Panc1 (cell line): Measurements from ENCODE around the gene CMTM6. TPM values are rescaled to one million over a fixed set of nuclear protein-coding genes. Genes with fewer than 3 reads are reported as not detected.

ENCODE experiments used
- ATAC-seq: fragments of 200-7000 bp; cut with Tn5 transposase; 2 replicates; pipeline ENCODE4 v1.9.1; 2020; ENCODE audit warnings: mild to moderate bottlenecking, moderate library complexity
- BruUV-seq: library from RNA; stranded (reverse); fragments of 400-500 nt; replicated peaks from 2 replicates; lab custom pipeline; 2021; lab: Mats Ljungman, UMichigan
- CTCF ChIA-PET: fragments of 300-600 bp; sonication (Branson Sonifier 250); formaldehyde crosslinking; loops from one replicate; lab custom pipeline; 2022; ENCODE audit warnings: antibody characterized with exemption; lab: Charles Lee
- POLR2A ChIA-PET: fragments of 300-600 bp; sonication (Branson Sonifier 250); formaldehyde crosslinking; loops from one replicate; lab custom pipeline; 2022; ENCODE audit warnings: antibody characterized with exemption; lab: Charles Lee
- DNase-seq: peaks from one replicate; pipeline ENCODE4 v3.0.0-alpha.2; 2010; ENCODE audit warnings: low read depth, low spot score
- H3K27ac ChIP-seq: 2 replicates; pipeline ENCODE4 v1.5.1; 2011; ENCODE audit warnings: mild to moderate bottlenecking, low read length, inconsistent platforms
- H3K27me3 ChIP-seq: fragments of 200-500 bp; sonication (Bioruptor generic); 2 replicates; pipeline ENCODE4 v1.6.0; 2014; ENCODE audit warnings: low read length, inconsistent platforms; ENCODE audit not compliant: control insufficient read depth, insufficient read depth
- H3K36me3 ChIP-seq: fragments of 200-500 bp; sonication (Bioruptor generic); 2 replicates; pipeline ENCODE4 v1.5.1; 2014; ENCODE audit warnings: inconsistent platforms, mild to moderate bottlenecking, low read length, moderate library complexity; ENCODE audit not compliant: control insufficient read depth, insufficient read depth
- H3K4me1 ChIP-seq: 2 replicates; pipeline ENCODE4 v1.5.1; 2011; ENCODE audit warnings: inconsistent platforms, mild to moderate bottlenecking, low read length, moderate library complexity; ENCODE audit not compliant: control insufficient read depth, insufficient read depth
- H3K4me3 ChIP-seq, 2 experiments: 2 replicates each; pipeline ENCODE4 v1.5.1; 2011 to 2012; ENCODE audit warnings: low read depth in 2 of 2, low read length in 2 of 2, mild to moderate bottlenecking in 2 of 2, inconsistent platforms in 1 of 2, moderate library complexity in 1 of 2
- H3K9me3 ChIP-seq: fragments of 200-500 bp; sonication (Bioruptor generic); 2 replicates; pipeline ENCODE4 v1.5.1; 2014; ENCODE audit warnings: low read depth, mild to moderate bottlenecking, inconsistent platforms, low read length, moderate library complexity; ENCODE audit not compliant: control insufficient read depth, insufficient read depth
- CTCF ChIP-seq: fragments of 450-650 bp; IDR thresholded peaks from 2 replicates; pipeline ENCODE4 v1.5.1; 2017; ENCODE audit warnings: mild to moderate bottlenecking
- POLR2AphosphoS5 ChIP-seq: IDR thresholded peaks from 2 replicates; pipeline ENCODE4 v1.6.1; 2012; ENCODE audit warnings: mild to moderate bottlenecking, low read depth, low read length, moderate library complexity
- REST ChIP-seq, 2 experiments: IDR thresholded peaks; 2 replicates each; pipeline ENCODE4 v1.6.1; 2011 to 2012; ENCODE audit warnings: low read depth in 2 of 2, control low read depth in 1 of 2, low read length in 1 of 2, mild to moderate bottlenecking in 1 of 2, moderate library complexity in 1 of 2; ENCODE audit not compliant: insufficient read depth in 1 of 2
- SIN3A ChIP-seq: IDR thresholded peaks from 2 replicates; pipeline ENCODE4 v1.6.1; 2012; ENCODE audit warnings: low read depth, mild to moderate bottlenecking, low read length, moderate library complexity, borderline replicate concordance; ENCODE audit not compliant: insufficient read depth
- TCF7L2 ChIP-seq: IDR thresholded peaks from 2 replicates; pipeline ENCODE4 v1.6.1; 2011; ENCODE audit warnings: mild to moderate bottlenecking, low read depth, low read length, inconsistent platforms
- in situ Hi-C: cut with HindIII; loops from 2 replicates; pipeline ENCODE4 v1.10.0; 2016; ENCODE audit warnings: low sequenced_read_pairs, low pct_unique_long_range_greater_than_20kb
- intact Hi-C: fragments of 100-400 bp; cut with micrococcal nuclease; formaldehyde crosslinking; loops from one replicate; pipeline ENCODE4 v1.10.0; 2022; ENCODE audit not compliant: unreplicated experiment
- total RNA-seq: library from RNA; stranded (reverse); gene quantifications from one replicate; pipeline ENCODE4 v1.2.1, GENCODE V29; 2021; ENCODE audit not compliant: unreplicated experiment

Gene CMTM6
- total RNA-seq, 1 experiment from 2014 or later = 56.4 TPM

GRCh38 chr3:32508711-32509110 lies 6.1 kb upstream of the CMTM6 start:
- in situ Hi-C loops (no loop called here), intact Hi-C loops (no loop called here)
- H3K4me3 ChIP-seq = no peak overlapping the region
- no TSS peak for BruUV-seq
- ChIA-PET CTCF (no interaction called here), POLR2A (no interaction called here)
- no peaks in the 10 kb centered on the region for H3K36me3 ChIP-seq
- ATAC-seq (no peak), DNase-seq (no peak)
- H3K4me1 ChIP-seq = no peaks in the 10 kb centered on the region
- no peak overlapping the region for H3K27ac ChIP-seq
- no peaks in the 10 kb centered on the region for H3K27me3 ChIP-seq
- no peaks in the 10 kb centered on the region for H3K9me3 ChIP-seq
- TF ChIP-seq REST (IDR thresholded peaks at IDR 0.05; ENCODE audit: insufficient read depth in 1 of 2, low read depth in 2 of 2, low read length in 1 of 2) (no peak), TCF7L2 (no peak)

- Histone ChIP-seq H3K4me1 (no peaks in the 10 kb centered on the region; the same call in 1 of the 2 replicates), H3K27ac (no peak overlapping the region), H3K36me3 (no peaks in the 10 kb centered on the region), H3K27me3 (no peaks in the 10 kb centered on the region), H3K9me3 (no peaks in the 10 kb centered on the region), H3K4me3 (no peak overlapping the region)
- ChIA-PET POLR2A (no interaction called here), CTCF (interaction anchor here (0.5 kb wide), 1 partner anchor 902 kb away, joined by 3 read pairs; no protein-coding TSS in a partner anchor)
- no peak for TF ChIP-seq SIN3A
- TF ChIP-seq REST (IDR thresholded peaks at IDR 0.05; ENCODE audit: insufficient read depth in 1 of 2, low read depth in 2 of 2, low read length in 1 of 2) = no peak
- no peak for TF ChIP-seq TCF7L2
- TF ChIP-seq CTCF = no peak
- no peak for TF ChIP-seq POLR2AphosphoS5
- intact Hi-C loops = no loop called here
- no TSS peak for BruUV-seq
- ATAC-seq (no peak), DNase-seq (no peak)
- in situ Hi-C loops = no loop called here
These were observed 3.8 kb upstream of the CMTM6 start for GRCh38 chr3:32506466-32506865.
